HG02852 (cell line): ENCODE measurements around the gene DIAPH2.
A peak's percentile ranks its signal among the peaks of the same experiment; 100 is the strongest.

Source experiments
- ATAC-seq: cut with Tn5 transposase; IDR thresholded peaks from one replicate; pipeline ENCODE4 v1.9.1; 2021; ENCODE audit warnings: mild to moderate bottlenecking, moderate library complexity; ENCODE audit not compliant: unreplicated experiment

The DIAPH2 gene

GRCh38 chrX:97446298-97446882, 761.7 kb downstream of the DIAPH2 start:
- no peak for ATAC-seq

- no peak for ATAC-seq
Observed at GRCh38 chrX:97447306-97447705, 762.7 kb downstream of the DIAPH2 start.

DNA sequence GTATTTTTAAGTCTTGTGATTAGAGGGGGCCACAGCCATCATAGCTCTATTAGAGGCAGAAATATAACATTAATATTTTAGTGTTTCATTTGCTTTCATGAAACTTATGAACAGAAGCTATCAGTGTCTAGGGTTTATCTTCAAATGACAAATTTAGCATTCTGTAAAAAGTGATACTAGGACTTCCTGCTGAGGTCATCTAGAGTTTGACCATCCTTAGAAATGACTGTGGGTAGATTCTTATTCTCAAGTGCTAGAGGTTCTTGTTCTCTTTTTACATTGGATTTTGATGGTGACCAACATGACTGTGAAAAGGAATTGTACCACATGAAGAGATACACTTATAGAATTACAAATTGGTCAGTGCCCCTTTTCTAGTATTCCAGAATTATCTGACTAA, 767.6 kb downstream of the DIAPH2 start:
- ATAC-seq: no peak

- ATAC-seq: no peak
Observed at GRCh38 chrX:97461763-97462162, 777.1 kb downstream of the DIAPH2 start.

DNA sequence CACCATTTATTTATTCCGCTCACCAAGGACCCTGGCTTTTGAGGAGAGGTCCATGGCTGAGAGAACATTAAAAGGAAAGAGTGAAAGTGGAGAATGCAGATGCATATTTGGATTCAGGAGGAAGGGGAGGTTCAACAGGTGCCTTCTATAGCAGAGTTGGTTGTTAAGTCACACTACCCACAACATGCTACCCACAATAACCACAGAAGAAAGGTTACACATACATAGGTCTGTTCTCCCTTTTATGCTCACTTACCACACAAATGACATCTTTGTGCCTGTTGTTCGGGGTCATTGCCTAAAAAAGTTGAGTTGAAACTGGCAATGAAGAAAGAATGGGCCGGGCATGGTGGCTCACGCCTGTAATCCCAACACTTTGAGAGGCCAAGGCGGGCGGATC, 786.4 kb downstream of the DIAPH2 start:
- ATAC-seq: no peak

DNA sequence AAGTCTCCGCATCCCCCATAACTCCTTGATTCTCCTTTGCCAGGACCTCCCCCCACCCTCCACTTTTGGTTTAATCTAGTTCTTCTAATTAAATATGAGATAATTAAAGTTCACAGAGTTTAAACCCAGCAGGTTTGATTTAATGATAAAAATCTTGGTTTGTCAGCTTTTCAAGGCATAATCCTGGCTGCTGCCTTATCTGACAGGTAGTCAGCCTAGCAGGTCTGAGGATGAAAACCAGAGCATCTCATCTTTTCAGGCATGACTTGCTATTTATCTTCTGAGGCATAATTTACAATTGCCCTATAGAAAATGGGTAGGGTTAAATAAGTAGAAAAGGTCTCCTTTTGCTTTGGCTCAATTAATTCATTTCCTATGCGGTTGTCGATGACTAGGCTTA, 790.3 kb downstream of the DIAPH2 start:
- ATAC-seq: no peak

- no peak for ATAC-seq
Observed at GRCh38 chrX:97479106-97479890, 794.7 kb downstream of the DIAPH2 start.

DNA sequence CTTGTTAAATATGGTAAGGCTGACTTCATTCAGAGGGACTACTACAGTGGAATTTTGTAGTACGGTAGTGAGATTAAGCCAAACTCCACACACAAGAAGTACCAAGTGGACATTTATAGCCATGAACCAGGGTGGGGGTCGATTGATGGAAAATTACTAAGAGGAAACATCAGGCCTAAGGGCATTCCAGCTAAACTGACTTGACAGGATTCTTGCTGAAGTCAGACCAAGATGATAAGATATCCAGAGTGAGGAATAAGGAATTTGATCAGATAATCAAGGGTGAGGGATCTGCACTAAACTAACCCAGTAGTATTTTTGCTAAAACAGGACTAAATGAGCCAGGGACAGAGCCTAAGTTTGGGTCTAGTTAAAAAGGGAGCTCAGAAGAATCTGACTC, 796.6 kb downstream of the DIAPH2 start:
- ATAC-seq: no peak

DNA sequence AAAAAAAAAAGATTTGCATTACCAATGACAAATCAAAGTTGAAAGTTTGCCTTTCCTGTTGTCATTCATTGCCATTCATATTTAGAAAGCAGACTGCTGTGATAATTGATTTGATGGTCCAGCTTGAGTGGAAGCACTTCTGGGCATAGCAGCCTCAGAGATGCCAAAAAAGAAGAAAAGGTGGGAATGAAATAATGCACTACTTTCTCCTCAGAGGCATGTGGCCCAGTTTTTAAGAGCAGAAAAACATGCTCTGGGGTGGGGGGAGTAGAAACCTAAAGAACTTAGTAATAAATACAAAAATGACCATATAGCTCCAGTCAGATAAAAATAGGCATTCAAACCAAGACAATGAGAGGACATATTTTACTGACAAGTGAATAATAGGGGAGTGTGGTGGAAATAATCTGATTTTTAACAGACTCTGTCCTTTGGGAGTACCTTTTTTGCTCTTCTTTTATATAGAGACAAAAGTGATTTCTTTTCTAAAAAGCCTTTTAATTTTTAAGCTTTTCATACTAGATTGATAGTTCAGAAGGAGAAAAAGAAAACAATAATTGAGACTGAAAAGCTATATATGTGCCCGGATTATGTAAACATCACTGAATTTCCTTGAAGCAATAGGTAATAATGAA, 798.1 kb downstream of the DIAPH2 start:
- no peak for ATAC-seq

GRCh38 chrX:97490656-97491055, 806.0 kb downstream of the DIAPH2 start:
- no peak for ATAC-seq

DNA sequence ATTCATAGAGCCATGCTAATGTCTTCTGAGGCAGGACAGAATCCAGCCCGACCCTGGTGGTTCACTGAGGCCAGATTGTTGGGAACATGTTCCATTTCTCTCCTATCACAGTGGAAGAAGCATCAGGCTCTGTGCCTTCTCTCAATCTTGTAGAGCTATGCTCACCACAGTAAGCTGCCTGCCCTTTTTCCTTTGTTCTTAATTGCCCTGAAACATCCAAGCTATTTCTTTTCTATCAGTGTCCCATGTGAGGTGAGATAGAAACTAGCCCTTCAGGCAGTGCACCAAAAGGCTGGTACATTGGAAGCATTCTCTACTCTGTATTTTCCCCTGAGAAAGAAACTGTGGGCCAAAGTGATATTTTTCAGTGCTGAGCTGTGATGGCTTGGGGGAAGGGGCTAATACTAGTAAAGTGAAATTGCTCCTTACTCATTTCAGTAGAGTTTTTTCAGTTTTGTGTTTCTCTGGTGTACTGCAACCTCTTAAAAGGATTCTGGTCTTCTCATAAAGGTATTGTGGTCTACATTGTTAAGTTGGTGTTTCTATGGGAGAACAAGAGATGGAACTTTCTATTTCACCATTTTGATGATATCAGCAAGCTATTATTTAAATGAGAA, 810.2 kb downstream of the DIAPH2 start:
- ATAC-seq: peak; percentile 97

DNA sequence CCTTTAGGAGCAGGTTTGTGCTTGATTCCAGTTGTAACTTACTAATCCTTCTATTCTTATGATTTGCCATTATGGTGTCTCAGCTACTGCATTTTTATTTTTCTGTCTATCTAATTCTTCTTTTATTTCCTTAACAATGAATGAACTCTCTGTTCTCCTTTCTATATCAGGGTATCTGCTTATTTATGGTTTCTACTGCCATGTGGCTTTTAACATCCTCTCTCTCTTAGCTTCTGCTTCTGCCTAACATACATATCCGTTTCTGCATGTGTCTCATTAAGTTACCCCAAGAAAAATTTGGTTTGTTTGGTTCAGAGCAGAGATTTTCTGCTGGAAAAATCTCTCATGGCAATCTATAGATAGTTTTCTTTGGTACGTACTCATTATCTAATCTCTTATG, 813.5 kb downstream of the DIAPH2 start:
- no peak for ATAC-seq

DNA sequence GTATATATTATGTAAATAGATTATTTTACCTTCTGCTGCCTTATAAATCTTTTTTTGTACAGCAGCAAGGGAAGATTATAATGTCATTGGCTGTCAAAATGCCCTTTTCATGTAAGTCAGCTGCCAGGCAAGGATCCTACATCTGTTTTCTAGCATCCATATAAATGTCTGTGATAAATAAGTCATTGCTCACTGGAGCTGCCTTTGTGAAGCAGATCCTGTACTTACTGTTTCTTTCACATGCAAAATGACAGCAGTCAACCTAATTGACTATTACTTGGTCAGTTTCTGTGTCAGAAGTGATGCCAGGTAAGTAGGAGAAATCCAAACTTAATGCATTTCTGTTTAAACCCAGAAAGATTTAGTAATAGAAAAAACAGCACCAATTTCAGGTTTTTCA, 819.8 kb downstream of the DIAPH2 start:
- ATAC-seq: no peak

- ATAC-seq: no peak
Observed at GRCh38 chrX:97517763-97518162, 833.1 kb downstream of the DIAPH2 start.

DNA sequence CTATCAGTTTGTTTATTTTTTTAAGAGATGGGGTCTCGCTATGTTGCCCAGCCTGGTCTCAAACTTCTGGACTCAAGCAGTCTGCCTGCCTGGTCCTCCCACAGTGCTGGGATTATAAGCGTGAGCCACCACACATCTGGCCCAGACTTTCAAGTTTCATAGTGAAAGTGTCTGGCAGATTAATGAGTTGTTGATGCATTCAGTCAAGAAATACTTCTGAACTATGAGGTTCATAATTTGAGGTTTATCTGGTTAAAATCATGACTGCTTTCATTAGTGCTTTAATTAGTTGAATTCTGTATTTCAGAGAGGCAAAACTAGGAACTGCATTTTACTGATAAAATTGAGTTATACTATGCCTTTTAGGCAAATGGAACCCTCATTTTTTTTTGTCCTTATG, 837.7 kb downstream of the DIAPH2 start:
- ATAC-seq: no peak

DNA sequence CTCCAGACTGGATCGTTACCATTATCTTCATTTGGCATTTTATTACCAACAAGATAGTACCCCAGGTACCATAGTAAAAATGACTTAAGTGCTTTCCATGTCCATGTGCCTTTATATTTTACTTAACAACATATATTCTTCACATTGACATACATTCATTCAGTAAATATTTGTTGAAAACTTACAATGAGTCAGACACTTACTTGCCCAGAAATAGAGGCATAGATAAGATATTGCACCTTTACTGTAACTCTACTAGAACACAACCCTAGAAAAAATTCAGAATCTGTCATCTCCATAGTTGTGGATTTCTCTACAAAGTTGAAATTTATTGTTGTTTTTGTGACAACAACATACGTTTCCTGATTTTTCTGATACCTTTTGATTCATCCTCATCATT, 839.7 kb downstream of the DIAPH2 start:
- no peak for ATAC-seq

DNA sequence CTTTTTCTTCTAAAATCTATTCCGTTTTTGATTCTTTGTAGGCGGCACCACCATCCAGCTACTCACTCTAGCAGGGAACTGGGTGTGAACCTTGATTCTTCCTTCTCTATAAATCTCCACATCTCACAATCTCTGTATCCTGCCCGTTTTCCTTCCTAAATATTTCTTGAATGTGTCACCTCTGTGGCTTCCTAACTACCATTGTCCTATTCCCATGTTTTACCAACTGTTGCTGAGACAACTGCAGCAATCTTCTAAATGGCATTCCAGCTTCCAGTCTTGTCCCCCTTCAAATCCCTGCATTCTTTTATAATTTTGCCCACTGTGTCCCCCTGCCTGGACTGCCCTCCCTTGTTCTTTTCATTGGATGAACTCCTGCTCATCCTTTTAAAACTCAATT, 840.4 kb downstream of the DIAPH2 start:
- ATAC-seq: no peak

DNA sequence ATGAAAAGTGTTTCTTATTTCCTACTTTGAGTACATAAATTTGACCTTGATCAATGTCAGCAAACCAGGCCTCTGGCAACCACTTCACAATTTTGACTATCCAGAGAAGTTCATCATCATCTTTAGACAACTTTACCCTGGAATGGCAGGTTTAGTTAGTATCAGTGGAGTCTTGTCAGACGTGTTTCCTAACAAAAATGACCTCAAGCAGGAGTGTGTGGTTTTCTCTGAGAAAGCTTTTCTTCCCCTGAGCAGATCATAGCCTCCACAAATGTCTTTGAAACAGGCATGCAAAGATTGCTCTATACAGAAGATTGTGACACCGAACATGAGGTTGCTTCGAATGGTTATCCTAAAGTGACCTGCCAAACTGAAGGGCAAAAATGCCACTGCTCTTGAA, 841.3 kb downstream of the DIAPH2 start:
- ATAC-seq: no peak

DNA sequence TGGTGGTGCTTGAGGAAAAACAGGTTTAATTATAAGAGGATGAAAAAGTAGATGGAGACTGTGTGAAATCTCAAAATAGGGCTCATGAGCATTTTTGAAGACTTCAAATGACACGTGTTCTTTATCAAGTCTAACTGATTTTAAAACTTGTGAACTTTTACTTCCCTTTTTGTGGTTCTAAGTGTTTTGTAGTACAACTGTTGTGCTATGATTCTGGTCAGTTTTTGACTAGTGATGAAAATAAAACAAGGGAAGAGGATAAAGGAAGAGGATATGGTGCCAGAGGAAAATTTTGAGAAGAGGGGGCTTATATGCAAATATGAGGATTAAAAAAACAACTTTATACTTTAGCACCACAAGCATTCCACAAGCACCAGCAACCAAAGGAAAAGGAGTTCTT, 843.1 kb downstream of the DIAPH2 start:
- ATAC-seq: no peak

DNA sequence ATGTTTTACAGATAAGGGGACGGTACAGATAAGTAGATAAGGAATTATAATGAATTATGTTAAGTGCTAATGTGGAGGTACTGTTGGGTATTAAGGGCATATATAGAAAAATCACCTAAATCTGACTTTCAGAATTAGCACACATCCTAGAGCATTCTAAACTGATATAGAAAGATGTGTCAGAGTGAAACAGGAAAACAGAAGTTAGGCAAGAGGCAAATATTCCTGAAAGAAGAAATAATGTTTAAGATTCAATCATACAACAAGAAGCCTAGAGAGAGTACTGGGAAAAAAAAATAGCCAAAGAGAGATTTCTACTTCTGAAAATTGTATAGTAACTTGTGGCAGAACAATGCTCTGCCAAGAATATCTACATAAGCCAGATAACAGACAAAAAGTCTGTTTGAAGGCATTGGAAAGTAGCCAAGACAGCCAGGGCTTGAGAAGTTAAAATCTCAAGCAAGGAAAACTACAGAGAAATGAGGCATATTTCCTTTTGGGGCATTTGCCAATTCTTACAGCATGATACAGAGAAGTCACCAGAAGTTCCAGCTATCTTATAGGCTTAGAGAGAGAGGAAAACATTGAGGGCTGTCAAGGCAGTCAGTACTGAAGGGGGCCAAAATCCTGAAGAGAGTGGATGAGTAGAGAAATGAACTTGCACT, 845.0 kb downstream of the DIAPH2 start:
- no peak for ATAC-seq

GRCh38 chrX:97531825-97532224, 847.2 kb downstream of the DIAPH2 start:
- ATAC-seq: no peak
